Esophagus muscularis mucosa (tissue), 4 donors: ENCODE data around the gene SH3TC2. TPM values are rescaled to one million over a fixed set of nuclear protein-coding genes. Genes with fewer than 3 reads are reported as not detected.
A peak's percentile ranks its signal among the peaks of the same experiment; 100 is the strongest.

Experiments
- DNase-seq: peaks from one replicate; pipeline ENCODE4 v3.0.0-alpha.2; 2017; ENCODE audit errors: extremely low spot score
- H3K27ac ChIP-seq, 4 donors: fragments of 200-600 bp; sonication (generic); replicated peaks in 1 of 4; 1 replicate in 3 of 4; 2 replicates in 1 of 4; pipeline ENCODE4 v1.5.1; 2016 to 2019; ENCODE audit warnings: mild to moderate bottlenecking in 1 of 4
- H3K27me3 ChIP-seq, 4 donors: fragments of 200-600 bp; sonication (generic); one replicate each; pipeline versions ENCODE4 v1.5.1 to v1.6.0; 2016 to 2019
- H3K36me3 ChIP-seq, 4 donors: fragments of 200-600 bp; sonication (generic); one replicate each; pipeline ENCODE4 v1.5.1; 2016 to 2019
- H3K4me1 ChIP-seq, 4 donors: fragments of 200-600 bp; sonication (generic); one replicate each; pipeline ENCODE4 v1.5.1; 2016 to 2019
- H3K4me3 ChIP-seq, 4 donors: fragments of 200-600 bp; sonication (generic); 1 replicate in 2 of 4; 2 replicates in 2 of 4; pipeline ENCODE4 v1.5.1; 2016 to 2019; ENCODE audit warnings: mild to moderate bottlenecking in 4 of 4, moderate library complexity in 1 of 4
- H3K9me3 ChIP-seq, 4 donors: fragments of 200-600 bp; sonication (generic); 1 replicate in 3 of 4; 2 replicates in 1 of 4; pipeline ENCODE4 v1.5.1; 2016 to 2019
- EP300 ChIP-seq: sonication (generic); formaldehyde crosslinking; IDR thresholded peaks from one replicate; pipeline ENCODE4 v1.6.1; 2017; ENCODE audit warnings: antibody characterized with exemption
- POLR2A ChIP-seq: fragments of 450-650 bp; IDR thresholded peaks from one replicate; pipeline ENCODE4 v1.6.1; 2017; ENCODE audit warnings: antibody characterized with exemption, moderate library complexity, mild to moderate bottlenecking, low read depth
- POLR2AphosphoS5 ChIP-seq, 2 donors: sonication (generic); formaldehyde crosslinking; IDR thresholded peaks; one replicate each; pipeline ENCODE4 v1.6.1; 2017; ENCODE audit warnings: antibody characterized with exemption in 2 of 2
- WGBS: methylation state at CpG from one replicate; pipeline ENCODE4 v1.1.5; 2018; 5-methylcytosine and 5-hydroxymethylcytosine counted together
- intact Hi-C: fragments of 100-400 bp; cut with DNase I; formaldehyde crosslinking; loops from one replicate; pipeline ENCODE4 v1.15.1; 2023
- total RNA-seq, 4 donors: library from RNA; depleted of rRNA; stranded (reverse); fragments of >200 nt; gene quantifications; one replicate each; pipeline versions ENCODE4 v1.1.0 to v1.2.1, GENCODE V29; 2016
- TF ChIP-seq, protein P1 (sequence below), 3 experiments: fragments of 200-600 bp in 2 of 3; fragments of 450-650 bp in 1 of 3; sonication (generic) in 2 of 3; IDR thresholded peaks; one replicate each; pipeline ENCODE4 v1.5.1; 2017 to 2019; ENCODE audit warnings: antibody characterized with exemption in 3 of 3, mild to moderate bottlenecking in 2 of 3, moderate library complexity in 1 of 3

The SH3TC2 gene
- total RNA-seq, 4 donors from 2014 or later, result 0.84 to 2.4 (median 1.7) TPM

DNA sequence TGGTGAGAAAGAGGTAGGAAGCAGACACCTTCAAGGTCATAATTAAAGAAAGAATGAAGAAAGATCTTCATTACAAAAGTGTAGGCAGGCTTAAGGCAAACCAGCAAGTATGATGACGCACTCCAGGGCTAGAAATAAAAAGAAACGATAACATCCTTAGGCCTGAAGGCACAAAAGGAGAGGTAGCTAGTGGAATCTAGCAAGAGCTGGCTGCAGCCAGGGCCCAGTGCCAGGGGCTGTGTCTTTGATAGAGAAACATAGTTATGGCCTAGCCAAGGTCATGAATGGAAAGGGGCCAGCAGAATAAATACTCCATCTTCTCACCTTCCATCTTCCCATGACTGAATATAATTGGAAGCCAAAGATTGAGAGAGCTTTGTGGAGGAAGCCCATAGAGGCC lies 6.8 kb upstream of the SH3TC2 start:
- no peak for TF ChIP-seq POLR2A
- TF ChIP-seq POLR2AphosphoS5 (IDR thresholded peaks at IDR 0.05), result no peak
- no peak for TF ChIP-seq EP300
- TF ChIP-seq, protein P1, sequence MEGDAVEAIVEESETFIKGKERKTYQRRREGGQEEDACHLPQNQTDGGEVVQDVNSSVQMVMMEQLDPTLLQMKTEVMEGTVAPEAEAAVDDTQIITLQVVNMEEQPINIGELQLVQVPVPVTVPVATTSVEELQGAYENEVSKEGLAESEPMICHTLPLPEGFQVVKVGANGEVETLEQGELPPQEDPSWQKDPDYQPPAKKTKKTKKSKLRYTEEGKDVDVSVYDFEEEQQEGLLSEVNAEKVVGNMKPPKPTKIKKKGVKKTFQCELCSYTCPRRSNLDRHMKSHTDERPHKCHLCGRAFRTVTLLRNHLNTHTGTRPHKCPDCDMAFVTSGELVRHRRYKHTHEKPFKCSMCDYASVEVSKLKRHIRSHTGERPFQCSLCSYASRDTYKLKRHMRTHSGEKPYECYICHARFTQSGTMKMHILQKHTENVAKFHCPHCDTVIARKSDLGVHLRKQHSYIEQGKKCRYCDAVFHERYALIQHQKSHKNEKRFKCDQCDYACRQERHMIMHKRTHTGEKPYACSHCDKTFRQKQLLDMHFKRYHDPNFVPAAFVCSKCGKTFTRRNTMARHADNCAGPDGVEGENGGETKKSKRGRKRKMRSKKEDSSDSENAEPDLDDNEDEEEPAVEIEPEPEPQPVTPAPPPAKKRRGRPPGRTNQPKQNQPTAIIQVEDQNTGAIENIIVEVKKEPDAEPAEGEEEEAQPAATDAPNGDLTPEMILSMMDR (IDR thresholded peaks at IDR 0.05), result no peak
- 86% methylated on average over 2 of the region's 2 CpGs for WGBS
- Histone ChIP-seq H3K9me3 (peaks cover 0 to 5% (median 0%) of the 10 kb centered on the region in 4 donors), H3K27me3 (no peaks in the 10 kb centered on the region), H3K4me1 (peaks cover 0 to 11% (median 0%) of the 10 kb centered on the region in 4 donors), H3K27ac (no peak overlapping the region), H3K36me3 (no peaks in the 10 kb centered on the region), H3K4me3 (no peak overlapping the region)
- intact Hi-C loops, result no loop called here
- DNase-seq, result no peak

DNA sequence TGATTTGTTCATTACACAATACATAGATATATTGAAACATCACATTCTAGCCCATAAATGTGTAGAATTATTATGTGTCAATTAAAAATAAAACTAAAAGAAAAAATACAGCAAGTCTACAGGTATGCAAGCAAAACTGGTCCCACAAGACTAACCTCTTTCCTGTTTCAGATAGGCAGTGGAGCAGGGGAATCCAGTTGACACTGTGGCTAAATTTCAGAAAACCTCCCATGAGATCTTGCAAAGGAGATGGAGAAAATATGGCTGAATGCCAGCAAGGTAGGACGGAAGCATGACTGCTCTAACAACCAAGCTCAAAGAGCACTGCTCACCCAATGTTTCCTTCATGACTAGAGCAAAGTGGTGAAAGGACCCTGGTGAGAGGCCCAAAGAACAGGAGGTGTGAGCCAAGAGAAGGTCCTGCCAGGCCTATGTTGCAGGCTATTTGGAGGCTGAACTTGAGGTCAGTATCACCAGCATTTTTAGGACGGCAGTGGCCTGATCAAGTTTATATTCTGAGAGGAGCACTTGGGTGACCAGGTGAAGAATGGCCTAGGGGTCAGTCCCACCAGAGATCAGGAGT lies 1.1 kb upstream of the SH3TC2 start:
- H3K4me1 ChIP-seq, result peaks cover 16 to 51% (median 29%) of the 10 kb centered on the region in 4 donors
- 89% methylated on average over 2 of the region's 2 CpGs for WGBS
- H3K36me3 ChIP-seq, result no peaks in the 10 kb centered on the region
- intact Hi-C loops, result no loop called here
- H3K9me3 ChIP-seq, result peaks cover 0 to 5% (median 0%) of the 10 kb centered on the region in 4 donors
- H3K27me3 ChIP-seq, result no peaks in the 10 kb centered on the region
- no peak overlapping the region for H3K27ac ChIP-seq
- no peak overlapping the region for H3K4me3 ChIP-seq
- peak; percentile 81 for DNase-seq
- TF ChIP-seq EP300, result no peak
- no peak for TF ChIP-seq POLR2AphosphoS5 (IDR thresholded peaks at IDR 0.05)
- no peak for TF ChIP-seq POLR2A
- TF ChIP-seq, protein P1 (IDR thresholded peaks at IDR 0.05), result no peak

DNA sequence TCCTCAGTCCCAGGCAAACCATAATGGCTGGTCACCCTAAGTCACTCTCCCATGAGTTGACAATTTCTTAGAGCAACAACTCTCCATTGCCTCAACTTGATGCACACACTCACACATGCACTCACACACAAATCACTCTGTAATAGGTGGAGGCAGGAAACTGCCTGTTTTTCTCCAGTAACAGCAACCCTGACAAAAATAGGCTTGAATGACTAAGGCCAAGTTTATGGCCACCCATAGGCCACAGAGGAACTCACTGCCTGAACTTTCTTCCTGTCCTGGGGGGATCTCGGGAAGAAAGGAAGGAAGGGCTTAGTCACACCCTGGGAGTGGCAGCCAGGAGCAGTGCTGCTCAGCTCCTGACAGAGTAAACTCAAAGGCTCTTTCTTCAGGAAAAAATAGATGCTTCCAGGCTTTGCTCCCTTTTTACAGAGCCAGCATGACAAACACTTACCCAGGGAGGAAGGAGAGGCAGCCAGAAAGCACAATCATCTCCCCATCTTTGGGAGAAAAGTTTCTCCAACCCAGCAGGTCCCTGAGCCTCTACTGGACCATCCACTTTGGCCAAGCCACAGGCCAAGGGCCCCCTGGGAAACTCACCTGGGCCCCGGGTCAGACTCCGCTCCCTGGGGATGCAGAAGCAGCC lies 368 bp downstream of the SH3TC2 start:
- 70% methylated on average over 3 of the region's 3 CpGs for WGBS

DNA sequence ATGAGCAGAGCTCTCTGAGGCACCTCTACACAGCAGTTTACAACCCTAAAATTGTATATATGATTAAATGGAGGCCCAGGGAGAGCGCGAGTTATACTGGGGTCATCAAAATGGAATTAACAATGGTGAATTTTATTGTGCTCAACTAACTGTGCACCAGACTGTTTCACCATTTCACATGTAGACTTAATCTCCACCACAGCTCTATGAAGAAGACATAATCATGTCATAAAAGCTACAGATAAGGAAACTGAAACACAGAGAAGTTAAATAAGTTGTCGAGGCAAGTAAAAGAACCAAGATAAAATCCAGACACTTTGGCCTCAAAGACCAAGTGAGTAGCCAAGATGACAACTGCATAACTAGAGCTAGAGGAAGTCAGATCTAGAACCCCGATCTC lies 1.5 kb downstream of the SH3TC2 start:
- Histone ChIP-seq H3K4me3 (no peak overlapping the region), H3K36me3 (no peaks in the 10 kb centered on the region), H3K27ac (peak overlapping the region in 2 of 4 donors; percentile 28 to 61), H3K27me3 (no peaks in the 10 kb centered on the region), H3K4me1 (peaks cover 16 to 51% (median 29%) of the 10 kb centered on the region in 4 donors), H3K9me3 (peaks cover 0 to 8% (median 0%) of the 10 kb centered on the region in 4 donors)
- TF ChIP-seq, protein P1 (IDR thresholded peaks at IDR 0.05), result no peak
- TF ChIP-seq EP300 (no peak), POLR2A (no peak), POLR2AphosphoS5 (IDR thresholded peaks at IDR 0.05) (no peak)
- intact Hi-C loops, result no loop called here
- 95% methylated on average over 4 of the region's 4 CpGs for WGBS
- peak; percentile 24 for DNase-seq

More for the DNA sequence above, 368 bp downstream of the SH3TC2 start:
- no peak for TF ChIP-seq POLR2A
- TF ChIP-seq POLR2AphosphoS5 (IDR thresholded peaks at IDR 0.05), result peak; percentile 44 to 51
- TF ChIP-seq, protein P1 (IDR thresholded peaks at IDR 0.05), result no peak
- H3K4me1 ChIP-seq, result peaks cover 16 to 51% (median 29%) of the 10 kb centered on the region in 4 donors
- DNase-seq, result peak; percentile 87
- no peaks in the 10 kb centered on the region for H3K36me3 ChIP-seq
- no peak overlapping the region for H3K4me3 ChIP-seq
- intact Hi-C loops, result no loop called here
- H3K27me3 ChIP-seq, result no peaks in the 10 kb centered on the region
- peaks cover 0 to 13% (median 0%) of the 10 kb centered on the region in 4 donors for H3K9me3 ChIP-seq
- peak overlapping the region; percentile 59 to 69 (median 63) for H3K27ac ChIP-seq
